GM13976 (cell line): ENCODE results near the gene NEAT1.

Experiments
- DNase-seq: peaks from one replicate; pipeline ENCODE4 v3.0.0; 2012; ENCODE audit warnings: low spot score
- in situ Hi-C: fragments of 300-500 bp; cut with MboI; formaldehyde crosslinking; loops from one replicate; pipeline ENCODE4 v1.12.0; 2022; ENCODE audit warnings: low sequenced_read_pairs, mixed read lengths, inconsistent platforms; ENCODE audit not compliant: unreplicated experiment
- TF ChIP-seq, protein P1 (sequence below): IDR thresholded peaks from 2 replicates; pipeline ENCODE4 v1.5.1; 2012; ENCODE audit warnings: borderline replicate concordance, mild to moderate bottlenecking; ENCODE audit not compliant: insufficient read depth; ENCODE audit errors: extremely low read depth, missing control alignments, control extremely low read depth

The NEAT1 gene

GRCh38 chr11:65422633-65423515 lies at the start of gene NEAT1:
TSS of gene NEAT1 (plus strand) at chr11:65422798.
- TF ChIP-seq, protein P1, sequence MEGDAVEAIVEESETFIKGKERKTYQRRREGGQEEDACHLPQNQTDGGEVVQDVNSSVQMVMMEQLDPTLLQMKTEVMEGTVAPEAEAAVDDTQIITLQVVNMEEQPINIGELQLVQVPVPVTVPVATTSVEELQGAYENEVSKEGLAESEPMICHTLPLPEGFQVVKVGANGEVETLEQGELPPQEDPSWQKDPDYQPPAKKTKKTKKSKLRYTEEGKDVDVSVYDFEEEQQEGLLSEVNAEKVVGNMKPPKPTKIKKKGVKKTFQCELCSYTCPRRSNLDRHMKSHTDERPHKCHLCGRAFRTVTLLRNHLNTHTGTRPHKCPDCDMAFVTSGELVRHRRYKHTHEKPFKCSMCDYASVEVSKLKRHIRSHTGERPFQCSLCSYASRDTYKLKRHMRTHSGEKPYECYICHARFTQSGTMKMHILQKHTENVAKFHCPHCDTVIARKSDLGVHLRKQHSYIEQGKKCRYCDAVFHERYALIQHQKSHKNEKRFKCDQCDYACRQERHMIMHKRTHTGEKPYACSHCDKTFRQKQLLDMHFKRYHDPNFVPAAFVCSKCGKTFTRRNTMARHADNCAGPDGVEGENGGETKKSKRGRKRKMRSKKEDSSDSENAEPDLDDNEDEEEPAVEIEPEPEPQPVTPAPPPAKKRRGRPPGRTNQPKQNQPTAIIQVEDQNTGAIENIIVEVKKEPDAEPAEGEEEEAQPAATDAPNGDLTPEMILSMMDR: no peak
- DNase-seq: peak; percentile 83
- in situ Hi-C loops: no loop called here

- in situ Hi-C loops: no loop called here
- no peak for DNase-seq
- TF ChIP-seq, protein P1: no peak
These were observed 48.6 kb upstream of the NEAT1 start for GRCh38 chr11:65373839-65374580.

DNA sequence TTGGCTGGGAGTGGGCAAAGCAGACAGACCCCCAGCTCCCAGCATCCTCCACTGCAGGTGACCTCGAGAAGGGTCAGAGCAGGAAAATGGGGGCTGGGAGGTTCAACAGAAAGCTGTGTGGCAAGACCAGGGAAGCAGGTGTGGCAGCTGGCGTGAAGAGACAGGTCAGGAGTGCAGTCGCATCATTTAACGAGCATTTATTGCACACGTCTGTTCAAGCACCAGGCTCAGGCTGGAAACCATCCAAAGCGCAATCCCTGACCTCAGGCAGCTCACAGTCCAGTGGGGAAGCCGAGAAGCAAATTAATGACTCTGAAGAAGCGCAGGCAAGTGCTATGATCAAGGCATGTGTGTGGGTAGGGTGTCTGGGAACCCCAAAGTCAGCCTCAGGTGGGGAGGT lies 47.6 kb upstream of the NEAT1 start:
- DNase-seq: no peak
- TF ChIP-seq, protein P1: no peak
- in situ Hi-C loops: no loop called here

GRCh38 chr11:65376138-65376713 lies 46.4 kb upstream of the NEAT1 start:
- in situ Hi-C loops: no loop called here
- DNase-seq: no peak
- TF ChIP-seq, protein P1: no peak

- in situ Hi-C loops: no loop called here
- no peak for DNase-seq
- TF ChIP-seq, protein P1: no peak
These were observed 45.6 kb upstream of the NEAT1 start for GRCh38 chr11:65377036-65377435.

DNA sequence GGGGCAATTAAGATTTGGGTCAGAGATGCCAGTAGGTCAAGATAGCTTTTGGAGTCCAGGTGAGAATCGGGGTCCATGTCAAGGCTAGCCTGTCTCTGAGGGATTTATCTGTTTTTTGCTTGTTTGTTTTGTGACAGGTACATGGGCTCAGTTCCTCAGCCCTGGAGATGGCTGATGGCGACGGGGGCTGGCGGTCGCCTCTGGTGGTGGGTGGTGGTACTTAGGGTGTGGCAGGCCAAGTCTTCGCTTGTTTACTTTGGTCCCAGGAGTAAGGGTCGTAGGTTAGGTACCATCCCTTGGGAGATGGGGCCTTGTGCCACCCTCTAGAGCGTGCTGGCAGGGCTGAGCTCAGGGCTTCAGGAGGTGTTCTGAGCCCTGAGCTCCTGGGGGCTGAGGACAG lies 44.8 kb upstream of the NEAT1 start:
- in situ Hi-C loops: no loop called here
- TF ChIP-seq, protein P1: no peak
- DNase-seq: no peak
